ENCODE results near the gene PRPF4.

The PRPF4 gene

GRCh38 chr9:113250807-113251206 is 24.7 kb upstream of the PRPF4 start:
- ChIA-PET CTCF (no interaction called here), POLR2A (no interaction called here)
- TF ChIP-seq L3MBTL2 (conservative IDR thresholded peaks at IDR 0.05) (no peak), HDGF (IDR thresholded peaks at IDR 0.05; ENCODE audit: borderline replicate concordance) (no peak), ARNT (IDR thresholded peaks at IDR 0.05) (no peak), FOXA1 (IDR thresholded peaks at IDR 0.05) (no peak), SUZ12 (IDR thresholded peaks at IDR 0.05) (no peak), ZNF384 (IDR thresholded peaks at IDR 0.05) (no peak), PKNOX1 (IDR thresholded peaks at IDR 0.05) (no peak), ELF4 (IDR thresholded peaks at IDR 0.05) (no peak), NFRKB (IDR thresholded peaks at IDR 0.05) (no peak), FOXM1 (IDR thresholded peaks at IDR 0.05; ENCODE audit: borderline replicate concordance) (no peak), FOXK2 (IDR thresholded peaks at IDR 0.05) (no peak), SP1 (IDR thresholded peaks at IDR 0.05) (no peak), LEF1 (IDR thresholded peaks at IDR 0.05; ENCODE audit: borderline replicate concordance) (no peak), TARDBP (IDR thresholded peaks at IDR 0.05) (no peak), BHLHE40 (IDR thresholded peaks at IDR 0.05; ENCODE audit: borderline replicate concordance) (no peak)
- DNase-seq (ENCODE audit: extremely low spot score) = no peak

GRCh38 chr9:113254991-113255390 is 20.5 kb upstream of the PRPF4 start:
- TF ChIP-seq HDGF (IDR thresholded peaks at IDR 0.05; ENCODE audit: borderline replicate concordance) = no peak
- no peak for TF ChIP-seq FOXA1 (IDR thresholded peaks at IDR 0.05)
- no peak for TF ChIP-seq SUZ12 (IDR thresholded peaks at IDR 0.05)
- no peak for TF ChIP-seq NFRKB (IDR thresholded peaks at IDR 0.05)
- TF ChIP-seq L3MBTL2 (conservative IDR thresholded peaks at IDR 0.05) = no peak
- TF ChIP-seq TARDBP (IDR thresholded peaks at IDR 0.05) = no peak
- ChIA-PET CTCF (no interaction called here), POLR2A (interaction anchor here (1.1 kb wide), 1 partner anchor 20 kb away, joined by 3 read pairs; the partner anchor contains the start of gene CDC26)
- DNase-seq (ENCODE audit: extremely low spot score) = no peak

GRCh38 chr9:113255438-113255837 is 20.0 kb upstream of the PRPF4 start:
- no peak for TF ChIP-seq SP1 (IDR thresholded peaks at IDR 0.05)
- TF ChIP-seq L3MBTL2 (conservative IDR thresholded peaks at IDR 0.05) = no peak
- no peak for TF ChIP-seq BHLHE40 (IDR thresholded peaks at IDR 0.05; ENCODE audit: borderline replicate concordance)
- TF ChIP-seq FOXA1 (IDR thresholded peaks at IDR 0.05) = no peak
- no peak for TF ChIP-seq HDGF (IDR thresholded peaks at IDR 0.05; ENCODE audit: borderline replicate concordance)
- TF ChIP-seq NFRKB (IDR thresholded peaks at IDR 0.05) = no peak
- TF ChIP-seq LEF1 (IDR thresholded peaks at IDR 0.05; ENCODE audit: borderline replicate concordance) = no peak
- TF ChIP-seq ARNT (IDR thresholded peaks at IDR 0.05) = no peak
- TF ChIP-seq ZNF384 (IDR thresholded peaks at IDR 0.05) = no peak
- TF ChIP-seq FOXK2 (IDR thresholded peaks at IDR 0.05) = no peak
- no peak for TF ChIP-seq ELF4 (IDR thresholded peaks at IDR 0.05)
- no peak for TF ChIP-seq FOXM1 (IDR thresholded peaks at IDR 0.05; ENCODE audit: borderline replicate concordance)
- no peak for TF ChIP-seq CTBP1 (IDR thresholded peaks at IDR 0.05; ENCODE audit: borderline replicate concordance)
- TF ChIP-seq SUZ12 (IDR thresholded peaks at IDR 0.05) = no peak
- POLR2A ChIA-PET = interaction anchor here (1.1 kb wide), 1 partner anchor 20 kb away, joined by 3 read pairs; the partner anchor contains the start of gene CDC26
- no peak for DNase-seq (ENCODE audit: extremely low spot score)
- CTCF ChIA-PET = no interaction called here

- no peak for DNase-seq (ENCODE audit: extremely low spot score)
- TF ChIP-seq SUZ12 (IDR thresholded peaks at IDR 0.05) = no peak
- TF ChIP-seq FOXM1 (IDR thresholded peaks at IDR 0.05; ENCODE audit: borderline replicate concordance) = no peak
- TF ChIP-seq PKNOX1 (IDR thresholded peaks at IDR 0.05) = no peak
- no peak for TF ChIP-seq L3MBTL2 (conservative IDR thresholded peaks at IDR 0.05)
- TF ChIP-seq FOXA1 (IDR thresholded peaks at IDR 0.05) = no peak
- no peak for TF ChIP-seq HDGF (IDR thresholded peaks at IDR 0.05; ENCODE audit: borderline replicate concordance)
- no peak for TF ChIP-seq FOXK2 (IDR thresholded peaks at IDR 0.05)
- no peak for TF ChIP-seq SP1 (IDR thresholded peaks at IDR 0.05)
- no peak for TF ChIP-seq NFRKB (IDR thresholded peaks at IDR 0.05)
- no peak for TF ChIP-seq ELF4 (IDR thresholded peaks at IDR 0.05)
- TF ChIP-seq ZNF384 (IDR thresholded peaks at IDR 0.05) = no peak
- no peak for TF ChIP-seq BHLHE40 (IDR thresholded peaks at IDR 0.05; ENCODE audit: borderline replicate concordance)
- no peak for TF ChIP-seq CTBP1 (IDR thresholded peaks at IDR 0.05; ENCODE audit: borderline replicate concordance)
- no peak for TF ChIP-seq ARNT (IDR thresholded peaks at IDR 0.05)
- TF ChIP-seq TARDBP (IDR thresholded peaks at IDR 0.05) = no peak
- TF ChIP-seq LEF1 (IDR thresholded peaks at IDR 0.05; ENCODE audit: borderline replicate concordance) = no peak
- CTCF ChIA-PET = no interaction called here
- POLR2A ChIA-PET = no interaction called here
Observed at GRCh38 chr9:113257863-113258262, 17.6 kb upstream of the PRPF4 start.

- ChIA-PET CTCF (no interaction called here), POLR2A (no interaction called here)
Observed at GRCh38 chr9:113258282-113258681, 17.2 kb upstream of the PRPF4 start.

More at GRCh38 chr9:113258282-113258681, 17.2 kb upstream of the PRPF4 start:
- DNase-seq (ENCODE audit: extremely low spot score) = no peak
- no peak for TF ChIP-seq FOXM1 (IDR thresholded peaks at IDR 0.05; ENCODE audit: borderline replicate concordance)
- no peak for TF ChIP-seq LEF1 (IDR thresholded peaks at IDR 0.05; ENCODE audit: borderline replicate concordance)
- no peak for TF ChIP-seq PKNOX1 (IDR thresholded peaks at IDR 0.05)
- TF ChIP-seq BHLHE40 (IDR thresholded peaks at IDR 0.05; ENCODE audit: borderline replicate concordance) = no peak
- TF ChIP-seq L3MBTL2 (conservative IDR thresholded peaks at IDR 0.05) = no peak
- no peak for TF ChIP-seq ELF4 (IDR thresholded peaks at IDR 0.05)
- TF ChIP-seq FOXK2 (IDR thresholded peaks at IDR 0.05) = no peak

All from HEK293T (cell line).